Fibroblast of skin of right quadriceps (primary cell): ENCODE measurements around the gene PRDM15.

Source experiments
- DNase-seq: peaks from one replicate; pipeline ENCODE4 v3.0.0-alpha.2; 2013

Gene PRDM15

GRCh38 chr21:41823166-41823565 is 56.0 kb downstream of the PRDM15 start:
- DNase-seq, result no peak

GRCh38 chr21:41821756-41822431 is 57.2 kb downstream of the PRDM15 start:
- DNase-seq, result no peak

- no peak for DNase-seq
Measured at GRCh38 chr21:41821081-41821755, 57.9 kb downstream of the PRDM15 start.

- DNase-seq, result no peak
Measured at GRCh38 chr21:41820384-41821080, 58.6 kb downstream of the PRDM15 start.

- no peak for DNase-seq
Measured at GRCh38 chr21:41819856-41820281, 59.3 kb downstream of the PRDM15 start.

GRCh38 chr21:41819236-41819855 is 59.8 kb downstream of the PRDM15 start:
- no peak for DNase-seq

GRCh38 chr21:41817877-41818855 is 61.0 kb downstream of the PRDM15 start:
- no peak for DNase-seq

- peak; percentile 71 for DNase-seq
Measured at GRCh38 chr21:41817228-41817627, 61.9 kb downstream of the PRDM15 start.

- DNase-seq, result peak; percentile 41
Measured at GRCh38 chr21:41816583-41817165, 62.5 kb downstream of the PRDM15 start.

GRCh38 chr21:41815652-41816582 is 63.2 kb downstream of the PRDM15 start:
- DNase-seq, result no peak

GRCh38 chr21:41813226-41813625 is 65.9 kb downstream of the PRDM15 start:
- DNase-seq, result no peak

GRCh38 chr21:41812679-41813078 is 66.5 kb downstream of the PRDM15 start:
- DNase-seq, result no peak

- no peak for DNase-seq
Measured at GRCh38 chr21:41810597-41810932, 68.6 kb downstream of the PRDM15 start.

- no peak for DNase-seq
Measured at GRCh38 chr21:41809891-41810596, 69.1 kb downstream of the PRDM15 start.

GRCh38 chr21:41808846-41809245 is 70.3 kb downstream of the PRDM15 start:
- no peak for DNase-seq

GRCh38 chr21:41808094-41808493 is 71.0 kb downstream of the PRDM15 start:
- no peak for DNase-seq

GRCh38 chr21:41806773-41807172 is 72.4 kb downstream of the PRDM15 start:
- no peak for DNase-seq

GRCh38 chr21:41805643-41806042 is 73.5 kb downstream of the PRDM15 start:
- DNase-seq, result no peak

- DNase-seq, result no peak
Measured at GRCh38 chr21:41805038-41805437, 74.1 kb downstream of the PRDM15 start.

GRCh38 chr21:41804381-41804780 is 74.8 kb downstream of the PRDM15 start:
- DNase-seq, result no peak
